HG02571 (cell line): ENCODE data around the gene JARID2.
A peak's percentile ranks its signal among the peaks of the same experiment; 100 is the strongest.

Source experiments
- ATAC-seq: cut with Tn5 transposase; IDR thresholded peaks from one replicate; pipeline ENCODE4 v1.9.1; 2021; ENCODE audit warnings: mild to moderate bottlenecking, moderate library complexity; ENCODE audit not compliant: unreplicated experiment

JARID2 gene

DNA sequence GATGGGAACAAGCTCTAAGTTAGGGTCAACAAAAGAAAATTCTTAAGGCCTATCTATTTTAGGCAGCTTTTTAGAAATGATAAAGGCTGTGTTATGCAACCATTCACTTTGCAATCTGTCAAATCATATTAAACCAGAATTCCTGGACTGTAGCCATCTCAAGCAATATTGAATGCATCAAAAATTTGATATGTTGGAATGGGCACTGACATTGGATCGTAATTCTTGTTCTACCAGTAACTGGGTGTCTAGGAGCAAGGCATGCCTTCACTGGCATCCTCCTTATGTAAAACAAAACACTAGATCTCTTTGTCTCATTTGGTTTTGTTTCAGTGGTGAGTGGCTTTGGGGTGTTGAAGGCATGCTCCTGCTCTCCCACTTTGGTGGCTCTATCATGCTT is 145.6 kb downstream of the JARID2 start:
- ATAC-seq = no peak

DNA sequence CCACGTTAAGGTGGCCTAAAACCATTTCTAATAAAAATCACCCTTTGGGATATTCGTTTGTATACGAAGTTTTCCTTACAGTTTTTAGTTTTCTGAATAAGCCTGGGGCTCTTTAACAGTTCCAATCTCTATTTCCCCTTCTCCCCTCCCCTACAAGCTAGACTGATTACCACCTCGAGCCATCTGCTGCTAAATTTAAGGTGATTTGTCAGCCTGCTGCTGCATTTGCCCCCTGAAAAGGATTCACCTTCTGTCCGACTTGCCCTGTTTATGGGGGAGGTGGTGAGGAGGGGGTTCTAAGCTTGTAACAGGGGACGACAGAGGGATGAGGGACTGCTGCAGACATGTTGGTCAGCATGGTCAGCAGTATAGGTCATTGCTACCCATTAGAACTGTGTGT is 146.3 kb downstream of the JARID2 start:
- ATAC-seq = no peak

DNA sequence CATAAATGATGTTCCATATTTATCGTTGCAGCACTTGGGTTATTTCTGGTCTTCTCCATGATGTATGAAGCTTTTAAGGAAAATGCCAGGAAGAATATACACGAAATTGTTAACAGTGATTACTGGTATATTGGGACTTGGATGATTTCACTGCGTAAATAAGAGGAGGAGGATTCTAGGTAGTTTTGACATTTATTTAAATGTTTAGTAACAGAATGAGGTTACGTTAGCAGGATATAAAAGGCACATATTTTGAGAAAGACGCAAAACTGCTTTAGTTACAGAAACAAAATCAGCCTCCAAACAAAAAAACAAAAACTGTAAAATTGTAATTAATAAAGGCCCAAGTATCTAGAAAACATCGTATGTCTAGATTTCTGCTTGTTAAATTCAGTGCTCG is 147.7 kb downstream of the JARID2 start:
- no peak for ATAC-seq

DNA sequence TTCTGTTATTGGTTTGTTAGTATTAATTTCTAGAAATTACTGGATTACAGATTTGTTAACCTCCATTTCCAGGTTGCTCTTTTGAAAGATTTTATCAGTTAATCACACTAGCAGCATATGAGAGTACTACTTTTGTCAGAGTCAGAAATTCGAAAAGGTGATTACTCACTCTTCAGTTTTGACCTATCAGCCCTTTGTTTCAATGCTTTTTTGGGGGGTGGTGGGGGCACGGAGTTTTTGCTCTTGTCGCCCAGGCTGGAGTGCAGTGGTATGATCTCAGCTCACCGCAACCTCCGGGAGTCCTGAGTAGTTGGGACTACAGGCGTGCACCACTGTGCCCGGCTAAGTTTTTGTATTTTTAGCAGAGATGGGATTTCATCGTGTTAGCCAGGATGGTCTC is 149.2 kb downstream of the JARID2 start:
- ATAC-seq = no peak

DNA sequence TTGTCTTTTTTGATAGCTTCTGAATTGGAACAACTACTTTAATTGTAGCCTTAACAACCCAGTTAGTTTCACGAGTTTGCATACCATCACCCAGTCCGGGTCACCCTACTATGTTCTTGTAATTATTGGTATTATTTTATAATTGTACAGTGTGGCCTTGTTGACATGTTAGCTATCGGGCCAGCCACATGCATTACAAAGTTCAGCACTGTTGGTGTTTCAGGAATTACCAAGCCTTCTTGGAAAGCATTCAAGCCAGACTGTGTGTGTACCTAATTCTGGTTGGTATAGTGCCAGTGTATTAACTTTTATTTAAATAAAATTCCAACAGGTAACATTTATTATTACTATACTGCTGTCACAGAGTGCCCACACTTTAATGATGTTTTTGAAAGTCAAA is 150.9 kb downstream of the JARID2 start:
- ATAC-seq = no peak

DNA sequence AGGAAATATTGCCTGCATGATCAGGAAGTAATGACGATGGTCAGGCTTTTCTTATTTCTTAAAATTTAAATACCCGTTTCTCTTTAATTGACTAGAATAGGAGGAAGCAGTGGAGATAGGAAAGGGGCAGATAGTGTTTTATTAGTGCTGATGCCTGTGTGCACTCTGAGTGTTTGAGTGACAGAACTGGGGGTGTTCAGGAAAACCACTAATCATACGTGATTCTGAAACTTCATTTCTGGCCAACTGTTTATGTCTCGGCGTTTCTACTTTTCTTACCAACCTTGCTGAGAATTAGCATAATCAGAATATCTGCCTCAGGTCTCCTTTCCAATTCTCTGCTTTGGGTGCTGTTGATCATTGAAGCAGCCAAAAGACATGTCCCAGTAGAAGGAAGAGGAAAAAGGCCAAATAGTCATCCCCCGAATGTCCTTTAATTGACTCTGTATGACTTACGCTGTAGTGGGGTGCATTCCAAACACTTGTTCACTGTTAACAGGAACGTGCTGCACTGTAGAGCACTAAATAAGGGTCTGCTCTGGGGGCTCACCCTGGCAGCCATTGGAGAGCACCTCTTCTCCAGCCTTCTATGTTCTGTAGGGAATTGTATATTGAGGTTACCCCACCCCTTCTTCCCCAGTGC is 152.9 kb downstream of the JARID2 start:
- ATAC-seq = peak; percentile 62

DNA sequence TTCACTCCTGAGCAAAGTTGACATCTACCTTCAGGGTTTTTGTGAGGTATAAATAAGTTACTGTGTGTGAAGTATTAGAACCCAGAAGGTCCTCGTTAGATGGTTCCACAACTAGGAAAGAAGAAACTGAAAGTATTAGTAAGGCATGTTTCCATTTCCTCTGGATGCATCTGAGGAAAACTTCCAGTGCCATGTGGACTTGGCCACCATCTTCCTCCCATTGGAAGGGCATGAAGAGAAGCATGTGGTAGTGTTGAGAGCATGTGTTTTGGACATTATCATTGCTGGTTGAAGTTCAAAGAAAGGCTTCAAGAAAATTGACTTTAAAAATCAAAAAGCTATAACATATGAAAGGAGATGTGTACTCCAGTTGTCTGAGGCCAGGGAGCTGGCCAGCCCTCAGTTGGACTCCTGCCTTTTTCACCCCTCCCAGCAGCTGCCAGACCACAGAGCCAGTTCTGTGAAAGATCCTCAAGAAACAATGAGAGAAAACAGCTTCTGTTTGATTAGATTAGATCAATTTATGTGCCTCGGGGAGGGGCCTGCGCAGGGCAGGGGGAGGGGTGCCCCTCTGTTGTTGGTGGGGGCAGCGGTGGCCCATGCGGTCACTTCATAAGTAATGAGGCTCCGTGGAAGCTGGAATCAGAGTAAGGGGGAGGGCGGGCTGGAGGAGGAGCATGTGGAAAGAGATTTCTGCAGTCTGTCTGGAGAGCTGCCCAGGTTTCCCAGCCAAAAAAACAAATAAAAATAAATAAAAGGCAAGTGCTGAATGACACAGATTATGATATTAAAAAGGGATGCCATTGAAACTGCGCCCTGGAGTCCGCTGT is 154.0 kb downstream of the JARID2 start:
- no peak for ATAC-seq

DNA sequence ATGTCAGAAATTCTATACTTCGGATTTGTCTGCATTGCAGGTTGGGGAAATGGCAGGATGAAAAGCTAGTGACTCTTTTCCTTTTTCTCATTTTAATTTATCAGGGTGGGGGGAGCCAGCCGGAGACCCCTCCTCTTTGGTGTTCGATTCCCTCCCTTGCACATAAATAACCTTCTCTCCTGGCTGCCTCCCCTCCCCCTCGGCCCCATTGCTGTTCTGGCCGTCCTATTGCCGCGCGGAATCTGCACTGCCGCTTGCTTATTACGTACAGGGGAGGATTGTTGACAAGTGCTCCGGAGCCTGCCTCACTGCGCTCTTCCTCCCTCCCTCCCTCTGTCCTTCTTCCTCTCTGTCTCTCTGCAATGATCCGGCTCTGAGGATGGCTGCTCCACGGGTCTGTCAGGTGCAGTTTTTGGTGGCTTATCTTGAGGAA is 154.7 kb downstream of the JARID2 start:
- ATAC-seq = no peak

DNA sequence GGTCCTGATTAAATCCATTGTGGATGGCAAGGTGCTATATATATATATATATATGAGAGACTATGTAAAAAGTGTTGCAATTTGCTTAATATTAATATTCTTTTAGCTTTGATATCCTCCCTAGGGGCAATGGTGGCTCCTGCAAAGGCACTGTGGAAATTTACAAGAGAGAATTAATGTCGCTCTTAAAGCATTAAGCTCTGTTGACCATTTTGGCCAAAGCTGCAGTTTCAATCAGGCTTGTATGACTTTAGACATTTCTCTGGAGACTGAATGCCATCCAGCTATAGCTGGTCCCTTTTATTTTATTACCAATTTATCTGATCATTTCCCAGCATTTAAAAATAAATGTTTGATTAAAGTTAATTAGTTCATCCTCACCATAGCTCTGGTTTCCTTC is 155.3 kb downstream of the JARID2 start:
- no peak for ATAC-seq

DNA sequence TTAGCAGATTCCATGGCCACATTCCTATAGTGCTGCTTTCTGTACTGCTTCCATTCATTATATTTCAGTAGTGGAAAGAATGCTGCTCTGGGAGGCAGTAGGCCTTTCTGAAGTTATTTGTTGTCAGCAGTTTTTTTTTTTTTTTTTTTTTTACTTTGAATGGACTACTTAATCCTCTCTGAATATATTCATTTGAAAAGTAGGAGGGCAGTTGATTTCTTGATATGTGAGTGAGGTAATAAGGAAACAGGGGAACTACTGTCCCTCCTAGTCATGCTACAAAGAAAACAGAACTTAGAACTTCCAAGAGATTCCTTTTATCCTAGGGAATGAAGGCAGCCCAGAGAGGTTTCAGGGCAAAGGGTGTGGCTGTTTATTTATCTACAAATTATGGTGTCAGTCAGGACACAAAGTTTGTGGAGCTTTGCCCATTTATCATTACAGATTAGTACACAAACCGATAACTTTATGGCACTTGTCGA is 155.9 kb downstream of the JARID2 start:
- ATAC-seq = no peak

DNA sequence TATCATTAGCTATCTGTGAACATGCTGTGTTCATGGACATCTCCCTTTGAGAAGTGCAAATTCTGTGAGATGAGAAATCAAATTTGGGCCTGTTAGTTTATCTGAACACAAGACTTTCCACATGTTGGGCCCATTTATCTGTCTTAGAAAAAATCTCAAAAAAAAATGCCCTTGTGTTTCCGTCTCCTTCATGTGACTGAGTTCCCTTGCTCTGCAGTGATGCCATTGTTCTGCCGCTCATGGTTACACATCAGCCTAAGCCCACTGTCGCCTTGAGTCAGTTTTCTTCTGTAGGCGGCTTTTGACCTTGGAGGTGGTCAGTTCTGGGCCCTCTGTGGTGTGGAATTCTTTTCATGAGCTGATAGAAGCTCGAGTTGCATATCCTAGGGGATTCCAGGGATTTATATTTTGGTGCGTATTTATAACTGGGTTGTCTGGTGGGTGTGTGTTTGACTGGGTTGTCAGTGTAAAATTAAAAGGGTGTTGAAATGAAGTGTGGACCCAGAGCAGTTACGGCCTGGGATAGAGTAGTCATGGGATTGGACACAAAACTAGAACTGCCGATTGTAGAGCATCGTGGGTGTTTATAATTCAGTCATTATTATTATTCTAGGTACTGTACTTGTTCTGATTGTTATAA is 156.7 kb downstream of the JARID2 start:
- ATAC-seq = no peak

DNA sequence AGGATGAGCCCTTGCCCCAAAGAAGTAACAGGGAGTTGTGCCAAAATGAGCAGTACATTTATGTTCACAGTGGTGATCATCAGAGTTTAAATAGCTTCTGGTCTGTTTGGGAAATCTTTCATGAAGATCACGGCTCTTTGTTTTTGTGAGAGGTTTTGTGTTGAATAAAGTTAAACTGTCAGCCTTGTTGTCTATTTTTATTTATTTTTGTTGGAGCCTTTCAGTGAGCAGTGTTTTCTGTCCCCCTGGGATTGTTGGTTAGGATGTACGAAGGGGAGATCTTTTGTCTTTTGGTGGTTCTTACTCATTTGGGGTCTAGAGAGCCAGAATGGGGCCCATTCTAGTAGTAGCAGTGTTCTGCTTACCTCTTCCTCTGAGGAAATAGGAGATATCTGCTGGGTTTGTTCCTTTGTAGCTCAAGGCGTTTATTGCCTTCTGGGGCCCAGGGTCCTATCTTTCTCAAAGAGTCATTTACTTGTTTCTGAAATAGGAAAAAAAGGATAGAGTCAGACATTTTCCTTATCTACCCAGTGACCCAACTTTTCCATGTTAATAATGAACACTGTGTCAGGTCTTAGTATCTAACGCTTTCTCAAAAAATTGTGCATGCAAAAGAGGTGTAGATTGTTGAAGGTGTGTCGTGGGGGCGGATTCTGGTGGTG is 157.4 kb downstream of the JARID2 start:
- ATAC-seq = no peak

DNA sequence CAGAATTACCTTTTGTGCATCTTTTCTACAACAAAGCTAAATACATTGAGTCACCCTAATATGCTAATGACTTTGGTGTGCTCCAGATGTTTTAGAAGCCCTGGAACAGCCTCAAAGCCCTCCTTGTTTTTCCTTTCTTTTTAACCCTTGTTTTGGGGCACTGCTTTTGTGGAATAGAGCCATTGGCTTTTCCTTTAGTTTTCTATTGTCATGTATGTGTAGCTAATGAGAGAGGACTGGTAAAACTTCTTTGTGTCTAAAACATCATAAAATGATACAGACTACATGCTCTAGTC is 158.8 kb downstream of the JARID2 start:
- no peak for ATAC-seq

DNA sequence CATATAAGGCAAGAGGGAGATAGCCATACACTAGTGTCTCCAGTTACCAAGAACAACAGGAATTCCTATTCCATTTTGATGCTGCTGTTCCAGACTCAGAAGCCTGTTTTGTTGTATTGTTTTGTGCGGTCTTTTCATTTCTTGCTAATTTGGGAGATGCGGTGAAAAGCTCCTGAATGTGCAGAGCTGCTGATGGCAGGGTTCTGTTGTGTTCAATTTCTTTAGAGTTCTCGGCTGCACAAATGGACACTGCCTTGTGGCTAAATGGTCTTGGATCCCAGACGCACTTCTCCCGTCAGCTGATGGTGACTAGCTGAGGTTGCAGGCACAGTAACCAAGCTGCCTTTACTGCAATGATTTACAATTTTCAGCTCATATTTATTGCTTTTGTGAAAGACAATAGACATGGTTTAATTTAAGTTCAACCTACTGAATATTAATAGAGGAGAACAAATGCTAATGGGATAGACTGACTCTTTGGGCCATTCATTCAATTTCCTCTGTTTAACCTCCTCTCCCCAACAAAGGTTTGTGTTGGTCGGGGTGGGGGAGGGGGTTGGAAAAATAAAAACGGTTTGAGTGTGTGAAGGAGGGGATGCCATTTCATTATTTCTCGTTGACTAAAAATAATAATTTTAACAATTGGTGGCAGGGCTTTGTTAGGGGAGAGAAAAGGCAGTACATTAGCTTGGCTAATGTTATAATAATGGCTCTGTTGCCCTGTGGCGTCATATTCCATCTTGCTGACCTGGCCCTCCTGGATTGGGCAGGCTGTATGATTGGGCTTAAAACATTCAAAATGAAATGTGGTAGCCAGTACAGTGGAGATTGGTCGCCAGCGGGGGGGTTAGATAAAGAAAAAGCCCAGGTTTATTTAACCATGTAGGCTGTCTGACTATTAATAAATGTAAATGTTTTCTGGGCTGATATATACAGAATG is 159.5 kb downstream of the JARID2 start:
- no peak for ATAC-seq

DNA sequence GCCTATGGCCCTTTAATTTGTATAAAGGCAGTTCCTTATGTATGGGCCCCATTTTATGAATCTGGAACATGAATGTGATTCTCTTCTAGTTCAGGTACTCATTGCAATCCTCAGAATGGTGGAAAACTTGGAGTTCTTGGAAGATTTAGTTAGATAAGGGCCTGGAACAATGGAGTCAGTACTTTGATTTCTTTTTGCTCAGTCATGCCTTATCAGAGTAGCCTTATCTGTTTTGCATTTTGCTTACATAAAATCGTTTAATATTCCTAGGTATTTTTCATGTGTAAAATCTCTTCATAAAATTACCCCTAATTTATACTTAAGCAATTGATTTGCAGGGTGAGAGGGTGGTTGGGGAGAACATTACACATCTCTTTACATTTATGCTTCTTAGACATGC is 160.6 kb downstream of the JARID2 start:
- ATAC-seq = no peak

DNA sequence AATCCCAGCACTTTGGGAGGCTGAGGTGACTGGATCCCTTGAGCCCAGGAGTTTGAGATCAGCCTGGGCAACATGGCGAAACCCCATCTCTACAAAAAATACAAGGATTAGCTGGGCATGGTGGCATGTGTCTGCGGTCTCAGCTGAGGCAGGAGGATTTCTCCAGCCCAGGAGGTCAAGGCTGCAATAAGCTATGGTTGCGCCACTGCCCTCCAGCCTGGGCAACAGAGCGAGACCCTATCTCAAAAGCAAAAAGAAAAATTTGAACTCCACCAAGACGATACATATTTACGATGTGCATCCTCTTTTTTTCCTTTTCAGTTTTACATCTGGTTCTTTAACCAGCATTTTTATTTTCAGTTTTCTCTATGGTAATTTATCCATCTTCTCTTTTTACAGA is 162.1 kb downstream of the JARID2 start:
- ATAC-seq = no peak

DNA sequence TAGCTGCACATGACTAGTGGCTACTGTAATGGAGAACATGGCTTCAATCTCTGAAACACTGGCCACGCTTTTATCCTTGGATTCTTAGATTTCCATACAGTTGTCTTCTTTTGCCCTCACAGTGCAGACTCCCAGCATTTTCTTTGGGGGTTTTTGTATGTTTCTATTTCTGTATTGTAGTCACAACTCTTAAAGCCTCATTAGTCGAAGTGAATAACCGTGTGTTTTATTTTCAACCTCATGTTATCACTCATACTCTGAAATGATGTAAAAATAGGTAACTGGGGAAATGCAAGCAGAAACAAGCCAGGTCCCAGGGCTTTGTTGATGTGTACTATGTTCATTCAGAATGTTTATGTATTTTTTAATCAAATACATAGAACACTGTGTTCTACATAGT is 162.9 kb downstream of the JARID2 start:
- ATAC-seq = no peak

DNA sequence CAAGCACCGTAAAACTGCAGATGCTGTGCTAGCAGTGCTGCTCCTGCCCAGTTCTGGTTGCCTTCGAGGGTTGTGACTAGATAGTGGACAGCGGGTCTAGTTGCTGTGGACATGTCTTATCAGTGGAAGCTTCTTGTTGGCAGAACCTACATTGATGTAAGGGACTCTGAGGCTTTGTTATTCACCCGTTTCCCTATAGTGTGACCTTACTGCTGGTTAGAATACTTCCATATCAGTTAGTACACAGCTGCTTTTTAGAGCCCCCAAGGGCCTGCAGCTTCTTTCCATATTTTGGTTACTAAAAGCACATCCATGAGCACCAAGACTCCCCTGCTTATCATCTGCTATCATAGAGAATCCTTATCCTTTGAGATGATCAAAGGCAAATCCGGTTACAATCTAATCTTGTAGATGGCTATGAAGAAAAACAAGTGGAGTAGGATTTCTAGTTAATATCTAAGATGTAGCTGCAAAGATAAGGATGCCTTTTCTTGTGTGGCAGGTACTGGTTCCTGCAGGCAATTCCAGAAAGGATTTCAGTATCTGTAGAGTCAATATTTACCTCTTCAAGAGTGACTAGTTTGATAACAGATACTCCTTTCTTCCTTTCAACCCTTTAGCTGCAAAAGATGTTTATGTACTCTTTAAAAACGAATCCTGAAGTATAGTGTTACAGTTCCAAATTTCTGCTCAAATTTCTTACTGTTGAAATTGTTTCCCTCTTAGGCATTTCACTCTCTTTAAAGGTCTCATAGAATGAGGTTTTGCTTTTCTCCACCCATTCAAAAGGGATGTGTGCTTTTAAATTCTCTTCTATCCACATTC is 163.6 kb downstream of the JARID2 start:
- ATAC-seq = no peak

DNA sequence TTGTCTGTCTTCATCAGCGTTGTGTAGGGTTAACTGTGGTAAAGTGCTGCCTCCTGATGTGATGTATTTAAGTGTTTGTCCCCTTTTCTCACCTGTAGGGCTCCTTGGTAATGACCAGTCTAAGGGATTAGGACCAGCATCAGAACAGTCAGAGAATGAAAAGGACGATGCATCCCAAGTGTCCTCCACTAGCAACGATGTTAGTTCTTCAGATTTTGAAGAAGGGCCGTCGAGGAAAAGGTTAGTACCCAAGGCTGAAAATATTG is 164.2 kb downstream of the JARID2 start:
- no peak for ATAC-seq

DNA sequence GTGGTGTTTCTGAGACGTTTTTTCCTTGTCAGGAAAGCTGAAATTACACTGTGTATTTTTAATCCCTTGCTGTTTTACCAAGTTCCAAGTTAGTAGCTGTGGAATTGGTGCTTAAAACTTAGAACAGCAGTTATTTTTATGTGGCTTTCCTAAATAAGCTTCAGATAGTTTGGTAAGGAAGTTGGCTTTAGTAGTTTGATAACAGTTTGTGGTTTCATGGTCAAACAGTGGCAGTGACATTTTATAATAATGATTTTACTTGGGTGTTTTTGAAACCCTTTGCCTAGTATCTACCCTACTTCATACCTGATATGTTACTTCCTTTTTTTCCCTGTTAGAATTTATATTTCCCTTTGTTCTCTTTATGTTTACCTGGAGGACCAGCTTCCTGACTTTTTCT is 164.9 kb downstream of the JARID2 start:
- no peak for ATAC-seq
